NCI-H1105 treated with DMSO at 0.1 percent for 48 hours (cell line): Measurements from ENCODE around the gene ARMC5.
"Not testable (repeated sequence)": the region's sequence is repeated elsewhere in the genome, so short reads cannot be mapped to it uniquely, and the experiment has no call there.

Source experiments
- DNase-seq: peaks from one replicate; lab custom pipeline; 2025; lab: John Stamatoyannopoulos, UW

ARMC5 gene

GRCh38 chr16:31477220-31478216 lies 18.2 kb downstream of the ARMC5 start:
- no peak for DNase-seq

DNA sequence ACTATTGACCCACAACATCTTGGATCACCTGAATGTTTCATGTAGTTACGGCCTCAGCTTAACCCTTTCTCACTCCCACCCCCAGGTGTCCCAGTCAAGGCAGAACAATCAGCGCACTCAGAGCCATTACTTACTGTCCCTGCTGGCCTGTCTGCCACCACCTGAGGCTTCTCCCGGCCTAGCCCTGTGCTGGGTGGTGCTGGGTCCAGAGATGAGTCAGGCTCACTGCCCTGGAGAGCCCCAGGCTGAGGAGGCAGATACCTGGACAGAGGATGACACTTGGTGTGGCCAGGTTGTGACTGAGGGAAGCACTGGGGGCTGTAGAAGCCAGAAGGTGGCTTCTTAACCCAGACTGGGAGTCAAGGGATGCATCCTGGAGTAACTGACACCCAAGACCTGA lies 19.7 kb downstream of the ARMC5 start:
- DNase-seq = no peak

GRCh38 chr16:31479751-31480150 lies 20.4 kb downstream of the ARMC5 start:
- no peak for DNase-seq

DNA sequence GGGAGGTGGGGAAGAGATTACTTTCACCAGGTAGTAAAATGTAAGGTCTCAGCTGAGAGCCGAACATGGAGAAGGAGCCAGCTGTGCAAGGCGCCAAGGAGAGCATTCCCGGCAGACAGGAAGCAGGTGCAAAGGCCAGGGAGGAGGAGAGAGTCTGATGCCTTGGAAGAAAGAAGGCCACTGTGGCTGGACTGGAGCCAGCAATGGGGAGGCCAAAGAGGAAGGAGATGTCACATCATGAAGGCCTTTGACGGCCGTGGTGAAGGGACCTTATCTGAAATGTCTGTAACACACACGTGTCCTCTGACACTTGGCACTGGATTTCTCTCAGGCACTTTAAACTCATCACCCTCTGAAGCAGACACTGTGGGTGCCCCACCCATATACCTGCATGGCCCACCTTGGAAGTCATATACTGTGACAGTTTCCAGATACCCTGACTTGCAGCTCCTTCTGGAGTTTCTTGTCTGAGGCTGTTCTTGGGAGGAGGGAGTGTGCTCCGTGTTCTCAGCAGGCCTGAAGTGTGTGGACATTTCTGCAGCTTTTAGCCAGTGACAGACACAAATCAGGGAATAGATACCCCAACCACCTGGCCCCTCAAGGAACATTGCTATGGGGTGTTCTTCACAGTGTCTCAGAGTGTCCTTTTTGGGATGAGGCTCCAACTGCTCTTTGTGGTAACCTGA lies 21.7 kb downstream of the ARMC5 start:
- no peak for DNase-seq

GRCh38 chr16:31483081-31483480 lies 23.8 kb downstream of the ARMC5 start, which contains the start of gene SLC5A2:
Gene SLC5A2 (plus strand): TSS chr16:31483123. CDS start chr16:31483137, 14 bp downstream.
- DNase-seq = no peak

GRCh38 chr16:31484048-31484447 lies 24.7 kb downstream of the ARMC5 start:
- DNase-seq = not testable (repeated sequence)

- DNase-seq = no peak
Measured at GRCh38 chr16:31484491-31485171, 25.3 kb downstream of the ARMC5 start.

DNA sequence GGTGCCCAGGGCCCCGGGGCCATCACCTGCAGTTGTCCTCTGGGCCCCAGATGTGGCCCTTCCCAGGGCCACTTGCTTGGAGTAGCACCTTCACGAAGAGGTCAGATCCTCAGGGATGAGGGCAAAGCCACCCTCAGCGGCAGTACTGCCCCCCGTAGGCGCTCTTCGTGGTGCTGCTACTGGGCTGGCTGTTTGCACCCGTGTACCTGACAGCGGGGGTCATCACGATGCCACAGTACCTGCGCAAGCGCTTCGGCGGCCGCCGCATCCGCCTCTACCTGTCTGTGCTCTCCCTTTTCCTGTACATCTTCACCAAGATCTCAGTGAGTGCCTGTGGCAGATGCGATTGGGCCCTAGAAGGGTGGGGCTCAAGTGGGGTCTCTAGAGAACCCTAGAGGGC lies 26.3 kb downstream of the ARMC5 start:
- no peak for DNase-seq

GRCh38 chr16:31486045-31486444 lies 26.7 kb downstream of the ARMC5 start:
- DNase-seq = no peak

DNA sequence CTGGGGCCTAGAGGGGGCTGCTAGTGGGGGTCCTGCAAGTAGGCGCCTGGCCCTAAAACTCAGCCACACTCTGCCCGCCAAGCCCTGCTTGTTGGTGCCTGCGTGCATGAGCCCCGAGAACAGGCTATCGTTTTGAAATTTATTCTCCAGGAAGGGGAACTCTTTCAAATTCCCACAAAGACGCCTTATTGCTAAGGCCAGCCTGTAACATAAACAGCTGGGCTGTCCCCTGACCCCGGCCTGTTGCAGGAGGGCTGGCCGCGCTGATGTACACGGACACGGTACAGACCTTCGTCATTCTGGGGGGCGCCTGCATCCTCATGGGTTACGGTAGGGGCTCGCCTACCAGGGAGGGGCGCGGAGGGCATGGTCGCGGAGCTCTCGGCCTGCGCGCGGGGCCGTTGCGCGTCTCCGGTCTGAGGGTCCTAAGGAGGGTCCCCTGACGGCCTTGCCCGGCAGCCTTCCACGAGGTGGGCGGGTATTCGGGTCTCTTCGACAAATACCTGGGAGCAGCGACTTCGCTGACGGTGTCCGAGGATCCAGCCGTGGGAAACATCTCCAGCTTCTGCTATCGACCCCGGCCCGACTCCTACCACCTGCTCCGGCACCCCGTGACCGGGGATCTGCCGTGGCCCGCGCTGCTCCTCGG lies 27.9 kb downstream of the ARMC5 start:
- no peak for DNase-seq

GRCh38 chr16:31487720-31488467 lies 28.6 kb downstream of the ARMC5 start:
- peak; percentile 54 for DNase-seq

DNA sequence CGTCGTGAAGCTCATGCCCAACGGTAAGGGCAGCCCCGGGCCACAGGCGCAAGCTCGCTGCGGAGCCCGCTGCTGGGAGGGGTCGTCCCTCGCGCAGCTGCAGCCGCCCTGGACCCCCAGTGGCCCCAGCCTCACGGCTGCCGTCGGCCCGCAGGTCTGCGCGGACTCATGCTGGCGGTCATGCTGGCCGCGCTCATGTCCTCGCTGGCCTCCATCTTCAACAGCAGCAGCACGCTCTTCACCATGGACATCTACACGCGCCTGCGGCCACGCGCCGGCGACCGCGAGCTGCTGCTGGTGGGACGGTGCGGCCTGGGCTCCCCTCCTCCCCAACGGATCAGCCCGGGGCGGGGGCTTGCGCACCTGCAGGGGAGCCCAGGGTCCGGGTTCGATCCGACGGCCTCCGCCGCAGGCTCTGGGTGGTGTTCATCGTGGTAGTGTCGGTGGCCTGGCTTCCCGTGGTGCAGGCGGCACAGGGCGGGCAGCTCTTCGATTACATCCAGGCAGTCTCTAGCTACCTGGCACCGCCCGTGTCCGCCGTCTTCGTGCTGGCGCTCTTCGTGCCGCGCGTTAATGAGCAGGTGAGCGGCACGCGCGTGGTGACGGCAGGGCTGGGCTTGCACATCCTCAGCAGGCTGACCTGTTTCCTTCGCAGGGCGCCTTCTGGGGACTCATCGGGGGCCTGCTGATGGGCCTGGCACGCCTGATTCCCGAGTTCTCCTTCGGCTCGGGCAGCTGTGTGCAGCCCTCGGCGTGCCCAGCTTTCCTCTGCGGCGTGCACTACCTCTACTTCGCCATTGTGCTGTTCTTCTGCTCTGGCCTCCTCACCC lies 29.4 kb downstream of the ARMC5 start:
- DNase-seq = peak; percentile 39

- DNase-seq = no peak
Measured at GRCh38 chr16:31489298-31489564, 29.9 kb downstream of the ARMC5 start.

DNA sequence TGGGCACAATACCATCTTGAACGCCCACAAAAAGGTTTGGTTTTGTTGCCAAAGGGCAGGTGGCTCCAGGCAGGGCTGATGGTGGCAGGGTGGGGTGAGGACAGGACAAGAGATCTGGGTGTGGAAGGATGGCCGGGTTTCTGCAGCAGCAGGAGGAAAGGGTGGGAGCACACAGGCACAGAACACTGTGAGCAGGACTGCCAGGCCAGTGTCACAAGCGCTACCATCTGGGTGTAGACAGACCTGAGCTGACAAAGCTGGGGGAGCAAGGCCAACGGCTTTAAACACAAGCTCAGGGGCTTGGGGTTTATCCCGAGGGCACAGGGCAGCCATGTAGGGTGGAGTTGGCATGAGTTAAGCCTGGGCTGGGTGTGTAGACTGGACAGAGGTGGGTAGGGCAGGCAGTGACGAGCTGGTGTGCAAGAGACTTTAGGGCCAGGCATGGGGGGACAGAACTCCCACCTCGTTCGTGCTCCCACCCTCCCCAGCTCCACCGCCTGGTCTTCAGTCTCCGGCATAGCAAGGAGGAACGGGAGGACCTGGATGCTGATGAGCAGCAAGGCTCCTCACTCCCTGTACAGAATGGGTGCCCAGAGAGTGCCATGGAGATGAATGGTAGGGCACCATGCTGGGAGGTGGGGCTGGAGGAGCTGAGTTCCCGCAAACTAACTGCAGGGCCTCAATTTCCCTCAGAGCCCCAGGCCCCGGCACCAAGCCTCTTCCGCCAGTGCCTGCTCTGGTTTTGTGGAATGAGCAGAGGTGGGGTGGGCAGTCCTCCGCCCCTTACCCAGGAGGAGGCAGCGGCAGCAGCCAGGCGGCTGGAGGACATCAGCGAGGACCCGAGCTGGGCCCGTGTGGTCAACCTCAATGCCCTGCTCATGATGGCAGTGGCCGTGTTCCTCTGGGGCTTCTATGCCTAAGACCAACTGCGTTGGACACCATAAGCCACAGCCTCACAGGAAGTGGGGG lies 30.6 kb downstream of the ARMC5 start:
- DNase-seq = no peak

- DNase-seq = no peak
Measured at GRCh38 chr16:31491778-31492418, 32.6 kb downstream of the ARMC5 start.

- DNase-seq = no peak
Measured at GRCh38 chr16:31493506-31494125, 34.3 kb downstream of the ARMC5 start.

GRCh38 chr16:31496670-31497069 lies 37.4 kb downstream of the ARMC5 start:
- no peak for DNase-seq

DNA sequence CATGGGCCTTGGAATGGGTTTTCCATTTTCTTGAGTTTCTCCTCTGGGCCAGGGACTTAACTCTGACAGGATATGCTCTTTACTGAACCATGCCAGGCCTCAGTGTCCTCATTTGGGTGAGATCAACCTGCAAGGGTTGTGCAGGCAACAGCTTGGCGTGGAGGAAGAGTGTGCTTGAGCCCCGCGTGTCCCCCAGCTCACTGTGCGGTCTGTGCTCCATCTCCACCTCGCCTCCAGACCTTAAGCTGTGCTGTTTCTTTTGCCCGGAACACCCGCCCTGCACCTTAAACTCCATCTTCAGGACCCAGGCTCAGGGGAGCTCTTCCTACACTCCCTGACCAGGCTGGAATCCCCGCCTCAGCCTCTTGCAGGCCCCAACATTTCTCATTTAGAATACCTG lies 39.2 kb downstream of the ARMC5 start:
- DNase-seq = no peak
